Heart left ventricle (tissue), 13 donors: ENCODE results near the gene ARHGAP23.

Source experiments
- CTCF ChIP-seq, 12 donors: fragments of 200-600 bp; sonication (generic) in 4 of 12; IDR thresholded peaks; one replicate each; pipeline versions ENCODE4 v1.5.0 to v1.8.0; 2018 to 2022; ENCODE audit warnings: antibody characterized with exemption in 12 of 12, mild to moderate bottlenecking in 5 of 12
- POLR2A ChIP-seq, 2 donors: fragments of 450-650 bp; IDR thresholded peaks; one replicate each; pipeline ENCODE4 v1.6.1; 2017; ENCODE audit warnings: antibody characterized with exemption in 2 of 2, mild to moderate bottlenecking in 2 of 2, moderate library complexity in 2 of 2
- donor health status: ischemic (EF 13 %, LVEDD 7.1; RV severe dilation, severe dysfunction).
- donor health status: DM: no; HTN: yes; CAD: no.
- donor health status: DM: no; HTN: no; CAD: no.
- donor health status: ischemic (EF 25% LVEDD 6.9; RV normal size, moderate dysfunction).
- donor health status: ischemic (EF 25% LVEDD 5.7; RV mildly dilated, moderate dysfunction).
- donor health status: ischemic (EF 35%, LVEDD 5.7; RV mildly dilated, moderate dysfunction).
- donor health status: nonischemic (EF 11% LVEDD 7.7; RV severe dilation, severe dysfunction).
- donor health status: DM: yes; HTN: yes; CAD: no.
- donor health status: PGD.
- donor health status: ischemic (EF 29% LVEDD 5.4; RV normal size, mild dysfunction).
- donor health status: nonischemic (EF 23%, LVEDD 6.1; RV moderate dilation, normal function).

DNA sequence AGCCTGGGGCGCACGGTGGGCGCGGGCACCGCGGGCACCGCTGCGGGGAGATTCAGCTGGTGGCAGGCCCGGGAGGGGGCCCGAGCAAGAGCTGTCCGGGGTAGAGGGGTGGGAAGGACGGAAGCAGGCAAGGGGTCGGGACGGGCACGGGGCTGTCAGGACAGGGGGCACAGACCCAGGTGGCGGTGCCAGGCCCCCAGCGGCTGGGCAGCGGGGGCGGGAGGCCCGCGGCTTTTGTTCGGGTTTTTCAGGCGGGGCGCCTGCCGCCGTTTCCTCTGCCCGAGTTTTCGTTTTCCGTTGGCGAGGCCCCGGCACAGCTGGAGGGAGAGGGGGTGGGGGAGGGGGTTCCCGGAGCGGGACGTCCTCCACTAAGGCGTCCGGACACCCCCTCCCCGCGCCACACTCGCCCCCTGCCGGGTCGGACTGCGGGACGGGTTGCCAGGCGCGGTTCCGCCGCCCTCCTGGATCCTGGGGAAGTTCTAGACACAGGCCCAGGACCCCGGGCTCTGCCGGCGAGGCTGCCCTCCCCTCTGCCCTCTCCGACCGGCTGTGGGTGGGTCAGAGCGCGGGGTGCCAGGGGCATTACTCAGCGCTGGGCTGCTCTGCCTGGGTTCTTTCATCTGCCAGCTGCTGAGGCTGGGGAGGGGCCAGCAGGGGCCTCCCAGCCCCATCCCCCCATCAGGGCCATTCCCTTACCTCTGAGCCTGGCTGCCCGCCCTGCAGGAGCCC is 543 bp downstream of the ARHGAP23 start:
- peak in 2 of 12 donors; percentile 7 to 17 for TF ChIP-seq CTCF (IDR thresholded peaks at IDR 0.05)
- peak in 1 of 2 donors; percentile 55 for TF ChIP-seq POLR2A (IDR thresholded peaks at IDR 0.05)
